ENCODE results near the gene MEI1. TPM values are rescaled to one million over a fixed set of nuclear protein-coding genes. Genes with fewer than 3 reads are reported as not detected.

MEI1 gene
- total RNA-seq, 1 experiment from 2014 or later = 0.35 TPM

DNA sequence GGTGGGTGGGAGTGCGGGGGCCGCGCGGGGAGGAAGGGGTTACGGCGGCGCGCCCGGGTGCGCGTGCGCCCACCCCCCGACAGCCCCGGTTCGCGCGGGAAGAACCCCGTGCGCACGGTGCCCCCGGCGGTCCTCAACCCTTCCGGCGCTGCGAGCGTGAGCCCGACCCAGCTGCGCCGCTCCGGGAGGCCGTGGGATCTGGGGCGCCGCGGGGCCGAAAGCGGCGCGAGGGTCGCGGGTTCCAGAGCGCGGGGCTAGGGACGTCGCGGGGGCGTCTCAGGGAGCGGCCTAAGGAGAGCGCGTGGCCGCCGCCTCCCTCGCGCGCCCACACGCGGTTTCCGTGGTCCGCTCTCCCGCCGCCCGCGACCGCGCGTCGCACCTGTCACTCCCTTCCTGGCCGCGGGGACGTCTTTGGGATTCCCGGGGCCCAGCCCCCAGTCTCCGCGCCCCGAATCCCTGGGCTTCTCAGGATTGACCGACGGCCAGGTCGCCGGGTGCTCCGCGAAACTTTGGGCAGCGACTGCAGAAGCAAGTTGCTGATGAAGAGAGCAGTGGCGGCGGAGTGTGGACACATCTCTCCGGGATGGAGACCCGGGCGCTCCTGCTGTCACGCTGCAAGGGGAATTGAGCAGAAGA is 134.2 kb downstream of the MEI1 start (continued):
- TF ChIP-seq, protein P1, sequence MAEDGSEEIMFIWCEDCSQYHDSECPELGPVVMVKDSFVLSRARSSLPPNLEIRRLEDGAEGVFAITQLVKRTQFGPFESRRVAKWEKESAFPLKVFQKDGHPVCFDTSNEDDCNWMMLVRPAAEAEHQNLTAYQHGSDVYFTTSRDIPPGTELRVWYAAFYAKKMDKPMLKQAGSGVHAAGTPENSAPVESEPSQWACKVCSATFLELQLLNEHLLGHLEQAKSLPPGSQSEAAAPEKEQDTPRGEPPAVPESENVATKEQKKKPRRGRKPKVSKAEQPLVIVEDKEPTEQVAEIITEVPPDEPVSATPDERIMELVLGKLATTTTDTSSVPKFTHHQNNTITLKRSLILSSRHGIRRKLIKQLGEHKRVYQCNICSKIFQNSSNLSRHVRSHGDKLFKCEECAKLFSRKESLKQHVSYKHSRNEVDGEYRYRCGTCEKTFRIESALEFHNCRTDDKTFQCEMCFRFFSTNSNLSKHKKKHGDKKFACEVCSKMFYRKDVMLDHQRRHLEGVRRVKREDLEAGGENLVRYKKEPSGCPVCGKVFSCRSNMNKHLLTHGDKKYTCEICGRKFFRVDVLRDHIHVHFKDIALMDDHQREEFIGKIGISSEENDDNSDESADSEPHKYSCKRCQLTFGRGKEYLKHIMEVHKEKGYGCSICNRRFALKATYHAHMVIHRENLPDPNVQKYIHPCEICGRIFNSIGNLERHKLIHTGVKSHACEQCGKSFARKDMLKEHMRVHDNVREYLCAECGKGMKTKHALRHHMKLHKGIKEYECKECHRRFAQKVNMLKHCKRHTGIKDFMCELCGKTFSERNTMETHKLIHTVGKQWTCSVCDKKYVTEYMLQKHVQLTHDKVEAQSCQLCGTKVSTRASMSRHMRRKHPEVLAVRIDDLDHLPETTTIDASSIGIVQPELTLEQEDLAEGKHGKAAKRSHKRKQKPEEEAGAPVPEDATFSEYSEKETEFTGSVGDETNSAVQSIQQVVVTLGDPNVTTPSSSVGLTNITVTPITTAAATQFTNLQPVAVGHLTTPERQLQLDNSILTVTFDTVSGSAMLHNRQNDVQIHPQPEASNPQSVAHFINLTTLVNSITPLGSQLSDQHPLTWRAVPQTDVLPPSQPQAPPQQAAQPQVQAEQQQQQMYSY (CRISPR knock-in tag; IDR thresholded peaks at IDR 0.05) = no peak
- TF ChIP-seq, protein P2, sequence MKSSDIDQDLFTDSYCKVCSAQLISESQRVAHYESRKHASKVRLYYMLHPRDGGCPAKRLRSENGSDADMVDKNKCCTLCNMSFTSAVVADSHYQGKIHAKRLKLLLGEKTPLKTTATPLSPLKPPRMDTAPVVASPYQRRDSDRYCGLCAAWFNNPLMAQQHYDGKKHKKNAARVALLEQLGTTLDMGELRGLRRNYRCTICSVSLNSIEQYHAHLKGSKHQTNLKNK (CRISPR knock-in tag; IDR thresholded peaks at IDR 0.05) = no peak
- TF ChIP-seq, protein P3, sequence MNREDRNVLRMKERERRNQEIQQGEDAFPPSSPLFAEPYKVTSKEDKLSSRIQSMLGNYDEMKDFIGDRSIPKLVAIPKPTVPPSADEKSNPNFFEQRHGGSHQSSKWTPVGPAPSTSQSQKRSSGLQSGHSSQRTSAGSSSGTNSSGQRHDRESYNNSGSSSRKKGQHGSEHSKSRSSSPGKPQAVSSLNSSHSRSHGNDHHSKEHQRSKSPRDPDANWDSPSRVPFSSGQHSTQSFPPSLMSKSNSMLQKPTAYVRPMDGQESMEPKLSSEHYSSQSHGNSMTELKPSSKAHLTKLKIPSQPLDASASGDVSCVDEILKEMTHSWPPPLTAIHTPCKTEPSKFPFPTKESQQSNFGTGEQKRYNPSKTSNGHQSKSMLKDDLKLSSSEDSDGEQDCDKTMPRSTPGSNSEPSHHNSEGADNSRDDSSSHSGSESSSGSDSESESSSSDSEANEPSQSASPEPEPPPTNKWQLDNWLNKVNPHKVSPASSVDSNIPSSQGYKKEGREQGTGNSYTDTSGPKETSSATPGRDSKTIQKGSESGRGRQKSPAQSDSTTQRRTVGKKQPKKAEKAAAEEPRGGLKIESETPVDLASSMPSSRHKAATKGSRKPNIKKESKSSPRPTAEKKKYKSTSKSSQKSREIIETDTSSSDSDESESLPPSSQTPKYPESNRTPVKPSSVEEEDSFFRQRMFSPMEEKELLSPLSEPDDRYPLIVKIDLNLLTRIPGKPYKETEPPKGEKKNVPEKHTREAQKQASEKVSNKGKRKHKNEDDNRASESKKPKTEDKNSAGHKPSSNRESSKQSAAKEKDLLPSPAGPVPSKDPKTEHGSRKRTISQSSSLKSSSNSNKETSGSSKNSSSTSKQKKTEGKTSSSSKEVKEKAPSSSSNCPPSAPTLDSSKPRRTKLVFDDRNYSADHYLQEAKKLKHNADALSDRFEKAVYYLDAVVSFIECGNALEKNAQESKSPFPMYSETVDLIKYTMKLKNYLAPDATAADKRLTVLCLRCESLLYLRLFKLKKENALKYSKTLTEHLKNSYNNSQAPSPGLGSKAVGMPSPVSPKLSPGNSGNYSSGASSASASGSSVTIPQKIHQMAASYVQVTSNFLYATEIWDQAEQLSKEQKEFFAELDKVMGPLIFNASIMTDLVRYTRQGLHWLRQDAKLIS (CRISPR knock-in tag; IDR thresholded peaks at IDR 0.05; ENCODE audit: borderline replicate concordance) = no peak
- TF ChIP-seq, protein P4, sequence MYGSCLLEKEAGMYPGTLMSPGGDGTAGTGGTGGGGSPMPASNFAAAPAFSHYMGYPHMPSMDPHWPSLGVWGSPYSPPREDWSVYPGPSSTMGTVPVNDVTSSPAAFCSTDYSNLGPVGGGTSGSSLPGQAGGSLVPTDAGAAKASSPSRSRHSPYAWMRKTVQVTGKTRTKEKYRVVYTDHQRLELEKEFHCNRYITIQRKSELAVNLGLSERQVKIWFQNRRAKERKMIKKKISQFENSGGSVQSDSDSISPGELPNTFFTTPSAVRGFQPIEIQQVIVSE (CRISPR knock-in tag; IDR thresholded peaks at IDR 0.05; ENCODE audit: borderline replicate concordance) = no peak
- TF ChIP-seq, protein P5, sequence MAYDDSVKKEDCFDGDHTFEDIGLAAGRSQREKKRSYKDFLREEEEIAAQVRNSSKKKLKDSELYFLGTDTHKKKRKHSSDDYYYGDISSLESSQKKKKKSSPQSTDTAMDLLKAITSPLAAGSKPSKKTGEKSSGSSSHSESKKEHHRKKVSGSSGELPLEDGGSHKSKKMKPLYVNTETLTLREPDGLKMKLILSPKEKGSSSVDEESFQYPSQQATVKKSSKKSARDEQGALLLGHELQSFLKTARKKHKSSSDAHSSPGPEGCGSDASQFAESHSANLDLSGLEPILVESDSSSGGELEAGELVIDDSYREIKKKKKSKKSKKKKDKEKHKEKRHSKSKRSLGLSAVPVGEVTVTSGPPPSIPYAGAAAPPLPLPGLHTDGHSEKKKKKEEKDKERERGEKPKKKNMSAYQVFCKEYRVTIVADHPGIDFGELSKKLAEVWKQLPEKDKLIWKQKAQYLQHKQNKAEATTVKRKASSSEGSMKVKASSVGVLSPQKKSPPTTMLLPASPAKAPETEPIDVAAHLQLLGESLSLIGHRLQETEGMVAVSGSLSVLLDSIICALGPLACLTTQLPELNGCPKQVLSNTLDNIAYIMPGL (CRISPR knock-in tag; IDR thresholded peaks at IDR 0.05) = peak; percentile 80
- no peak for TF ChIP-seq NFYB (CRISPR knock-in tag; conservative IDR thresholded peaks at IDR 0.05; ENCODE audit: low read depth)
- TF ChIP-seq NFE2L1 (CRISPR knock-in tag; IDR thresholded peaks at IDR 0.05) = 0 out of 2 replicates have a peak, but pooled peaks have one; percentile 4
- no peak for TF ChIP-seq JAZF1 (CRISPR knock-in tag; IDR thresholded peaks at IDR 0.05)
- no peak for TF ChIP-seq SMAD3 (CRISPR knock-in tag; IDR thresholded peaks at IDR 0.05; ENCODE audit: borderline replicate concordance)
- TF ChIP-seq IRF2 (CRISPR knock-in tag; IDR thresholded peaks at IDR 0.05; ENCODE audit: borderline replicate concordance, low read depth) = 0 out of 2 replicates have a peak, but pooled peaks have one; percentile 20
- 0 out of 2 replicates have a peak, but pooled peaks have one; percentile 15 for TF ChIP-seq RELA (CRISPR knock-in tag; IDR thresholded peaks at IDR 0.05; ENCODE audit: borderline replicate concordance)
- TF ChIP-seq, protein P6, sequence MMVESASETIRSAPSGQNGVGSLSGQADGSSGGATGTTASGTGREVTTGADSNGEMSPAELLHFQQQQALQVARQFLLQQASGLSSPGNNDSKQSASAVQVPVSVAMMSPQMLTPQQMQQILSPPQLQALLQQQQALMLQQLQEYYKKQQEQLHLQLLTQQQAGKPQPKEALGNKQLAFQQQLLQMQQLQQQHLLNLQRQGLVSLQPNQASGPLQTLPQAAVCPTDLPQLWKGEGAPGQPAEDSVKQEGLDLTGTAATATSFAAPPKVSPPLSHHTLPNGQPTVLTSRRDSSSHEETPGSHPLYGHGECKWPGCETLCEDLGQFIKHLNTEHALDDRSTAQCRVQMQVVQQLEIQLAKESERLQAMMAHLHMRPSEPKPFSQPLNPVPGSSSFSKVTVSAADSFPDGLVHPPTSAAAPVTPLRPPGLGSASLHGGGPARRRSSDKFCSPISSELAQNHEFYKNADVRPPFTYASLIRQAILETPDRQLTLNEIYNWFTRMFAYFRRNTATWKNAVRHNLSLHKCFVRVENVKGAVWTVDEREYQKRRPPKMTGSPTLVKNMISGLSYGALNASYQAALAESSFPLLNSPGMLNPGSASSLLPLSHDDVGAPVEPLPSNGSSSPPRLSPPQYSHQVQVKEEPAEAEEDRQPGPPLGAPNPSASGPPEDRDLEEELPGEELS (CRISPR knock-in tag; IDR thresholded peaks at IDR 0.05) = peak; percentile 83; the same call in 1 of the 2 replicates
- no peak for TF ChIP-seq ZNF263 (CRISPR knock-in tag; IDR thresholded peaks at IDR 0.05; ENCODE audit: low read depth)
- 0 out of 2 replicates have a peak, but pooled peaks have one; percentile 21 for TF ChIP-seq TP53 (CRISPR knock-in tag; IDR thresholded peaks at IDR 0.05)
- no peak for TF ChIP-seq OVOL2 (CRISPR knock-in tag; IDR thresholded peaks at IDR 0.05; ENCODE audit: borderline replicate concordance)
- TF ChIP-seq, protein P7, sequence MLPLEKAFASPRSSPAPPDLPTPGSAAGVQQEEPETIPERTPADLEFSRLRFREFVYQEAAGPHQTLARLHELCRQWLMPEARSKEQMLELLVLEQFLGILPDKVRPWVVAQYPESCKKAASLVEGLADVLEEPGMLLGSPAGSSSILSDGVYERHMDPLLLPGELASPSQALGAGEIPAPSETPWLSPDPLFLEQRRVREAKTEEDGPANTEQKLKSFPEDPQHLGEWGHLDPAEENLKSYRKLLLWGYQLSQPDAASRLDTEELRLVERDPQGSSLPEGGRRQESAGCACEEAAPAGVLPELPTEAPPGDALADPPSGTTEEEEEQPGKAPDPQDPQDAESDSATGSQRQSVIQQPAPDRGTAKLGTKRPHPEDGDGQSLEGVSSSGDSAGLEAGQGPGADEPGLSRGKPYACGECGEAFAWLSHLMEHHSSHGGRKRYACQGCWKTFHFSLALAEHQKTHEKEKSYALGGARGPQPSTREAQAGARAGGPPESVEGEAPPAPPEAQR (CRISPR knock-in tag; IDR thresholded peaks at IDR 0.05) = no peak
- TF ChIP-seq JUN (CRISPR knock-in tag; IDR thresholded peaks at IDR 0.05) = peak; percentile 1; the same call in 1 of the 2 replicates
- TF ChIP-seq CBFB (CRISPR knock-in tag; IDR thresholded peaks at IDR 0.05; ENCODE audit: low read depth) = no peak
- peak; percentile 7; the same call in 1 of the 2 replicates for TF ChIP-seq ZNF317 (CRISPR knock-in tag; IDR thresholded peaks at IDR 0.05; ENCODE audit: borderline replicate concordance, low read depth)

All from WTC11 (cell line).